CD4-positive, CD25-positive, alpha-beta regulatory T cell (primary cell): ENCODE results near the gene MPP1. TPM values are rescaled to one million over a fixed set of nuclear protein-coding genes. Genes with fewer than 3 reads are reported as not detected.
"Not testable (repeated sequence)": the region's sequence is repeated elsewhere in the genome, so short reads cannot be mapped to it uniquely, and the experiment has no call there.

Experiments used
- ATAC-seq, 2 donors: fragments of 150-1000 bp; cut with Tn5 transposase; one replicate each; pipeline ENCODE4 v1.10.0; 2021; ENCODE audit warnings: low read depth in 2 of 2, moderate number of reproducible peaks in 2 of 2, moderate library complexity in 1 of 2
- DNase-seq, 3 donors: peaks; one replicate each; pipeline versions ENCODE4 v3.0.0 to v3.0.0-alpha.2; 2012 to 2022; ENCODE audit warnings: mixed read lengths in 1 of 3
- H3K27ac ChIP-seq: one replicate; pipeline ENCODE4 v1.7.0; 2013; ENCODE audit warnings: mild to moderate bottlenecking, low read length; ENCODE audit not compliant: insufficient read depth, poor library complexity, severe bottlenecking
- H3K27me3 ChIP-seq: one replicate; pipeline ENCODE4 v1.7.0; 2013; ENCODE audit warnings: low read length; ENCODE audit not compliant: control insufficient read depth, insufficient read depth
- H3K36me3 ChIP-seq: one replicate; pipeline ENCODE4 v1.7.0; 2013; ENCODE audit warnings: mild to moderate bottlenecking, low read length, moderate library complexity; ENCODE audit not compliant: control insufficient read depth, insufficient read depth
- H3K4me1 ChIP-seq: 2 replicates; pipeline ENCODE4 v1.7.0; 2013; ENCODE audit warnings: mild to moderate bottlenecking, low read length; ENCODE audit not compliant: insufficient read depth, control insufficient read depth, poor library complexity, severe bottlenecking
- H3K4me3 ChIP-seq: one replicate; pipeline ENCODE4 v1.7.0; 2013; ENCODE audit warnings: low read depth, mild to moderate bottlenecking, low read length, moderate library complexity
- H3K9me3 ChIP-seq, 2 experiments: 1 replicate in 1 of 2; 2 replicates in 1 of 2; pipeline ENCODE4 v1.7.0; 2013; ENCODE audit warnings: low read length in 2 of 2, mild to moderate bottlenecking in 1 of 2, moderate library complexity in 1 of 2; ENCODE audit not compliant: control insufficient read depth in 2 of 2
- H3K27ac Mint-ChIP-seq, 3 donors: one replicate each; pipeline ENCODE4 v1.8.0; 2020 to 2022; ENCODE audit warnings: mild to moderate bottlenecking in 3 of 3, mixed read lengths in 3 of 3, moderate library complexity in 2 of 3
- H3K27me3 Mint-ChIP-seq: one replicate; pipeline ENCODE4 v1.8.0; 2022; ENCODE audit warnings: mild to moderate bottlenecking, mixed read lengths
- H3K36me3 Mint-ChIP-seq: one replicate; pipeline ENCODE4 v1.8.0; 2020; ENCODE audit warnings: mixed read lengths
- H3K4me1 Mint-ChIP-seq, 4 donors: one replicate each; pipeline ENCODE4 v1.8.0; 2020 to 2022; ENCODE audit warnings: mixed read lengths in 4 of 4, mild to moderate bottlenecking in 1 of 4
- H3K4me3 Mint-ChIP-seq, 4 donors: one replicate each; pipeline ENCODE4 v1.8.0; 2020 to 2022; ENCODE audit warnings: mild to moderate bottlenecking in 4 of 4, mixed read lengths in 4 of 4, moderate library complexity in 3 of 4
- H3K9me3 Mint-ChIP-seq, 7 donors: one replicate each; pipeline ENCODE4 v1.8.0; 2020 to 2022; ENCODE audit warnings: mixed read lengths in 7 of 7, mild to moderate bottlenecking in 3 of 7, moderate library complexity in 2 of 7
- polyA plus RNA-seq, 4 donors: library from polyadenylated mRNA; unstranded; fragments of 300-500 nt; fragmentation: Illumina TruSeq; gene quantifications; one replicate each; pipeline ENCODE4 v1.2.3, GENCODE V29; 2021
- total RNA-seq: library from RNA; stranded (reverse); gene quantifications from one replicate; pipeline ENCODE4 v1.2.3, GENCODE V29; 2022

Gene MPP1
- total and polyA plus RNA-seq, 5 donors from 2014 or later = 11.3 to 24.0 (median 12.9) TPM

- H3K4me3 Mint-ChIP-seq = no peak overlapping the region
Observed at GRCh38 chrX:154829134-154829533, 23.8 kb upstream of the MPP1 start.

GRCh38 chrX:154828016-154828408, 22.7 kb upstream of the MPP1 start:
- H3K27me3 ChIP-seq = peaks cover 2% of the 10 kb centered on the region
- no peak overlapping the region for H3K4me3 ChIP-seq
- ATAC-seq (no peak), DNase-seq (no peak)
- H3K36me3 ChIP-seq = no peaks in the 10 kb centered on the region
- H3K27ac ChIP-seq = no peak overlapping the region
- Mint-ChIP-seq H3K9me3 (no peaks in the 10 kb centered on the region), H3K27me3 (no peaks in the 10 kb centered on the region), H3K36me3 (no peaks in the 10 kb centered on the region), H3K4me1 (peaks cover 3 to 13% (median 8%) of the 10 kb centered on the region in 4 donors), H3K4me3 (no peak overlapping the region), H3K27ac (peak overlapping the region in 1 of 3 donors; percentile 67)
- no peaks in the 10 kb centered on the region for H3K4me1 ChIP-seq
- no peaks in the 10 kb centered on the region for H3K9me3 ChIP-seq

More at GRCh38 chrX:154829134-154829533, 23.8 kb upstream of the MPP1 start:
- DNase-seq (no peak), ATAC-seq (no peak)
- Mint-ChIP-seq H3K9me3 (no peaks in the 10 kb centered on the region), H3K4me1 (peaks cover 3 to 13% (median 8%) of the 10 kb centered on the region in 4 donors), H3K27ac (no peak overlapping the region), H3K36me3 (no peaks in the 10 kb centered on the region), H3K27me3 (no peaks in the 10 kb centered on the region)
- Histone ChIP-seq H3K4me1 (no peaks in the 10 kb centered on the region), H3K36me3 (no peaks in the 10 kb centered on the region), H3K27ac (no peak overlapping the region), H3K27me3 (peaks cover 2% of the 10 kb centered on the region), H3K4me3 (no peak overlapping the region), H3K9me3 (no peaks in the 10 kb centered on the region)

GRCh38 chrX:154827194-154828015, 22.1 kb upstream of the MPP1 start:
- peaks cover 3 to 13% (median 8%) of the 10 kb centered on the region in 4 donors for H3K4me1 Mint-ChIP-seq

GRCh38 chrX:154825586-154825985, 20.3 kb upstream of the MPP1 start:
- not testable (repeated sequence) for H3K9me3 ChIP-seq, H3K4me3 Mint-ChIP-seq, H3K9me3 Mint-ChIP-seq, H3K27me3 Mint-ChIP-seq, H3K27ac Mint-ChIP-seq, H3K27me3 ChIP-seq, DNase-seq, H3K4me3 ChIP-seq, ATAC-seq, H3K36me3 ChIP-seq, H3K36me3 Mint-ChIP-seq, H3K4me1 ChIP-seq, H3K27ac ChIP-seq
- peaks cover 3 to 13% (median 8%) of the 10 kb centered on the region in 4 donors for H3K4me1 Mint-ChIP-seq

More at GRCh38 chrX:154827194-154828015, 22.1 kb upstream of the MPP1 start:
- DNase-seq (peak in 2 of 3 donors; percentile 9 to 66), ATAC-seq (peak; percentile 52 to 60)
- Mint-ChIP-seq H3K9me3 (no peaks in the 10 kb centered on the region), H3K27me3 (no peaks in the 10 kb centered on the region), H3K27ac (peak overlapping the region; percentile 67 to 86 (median 79)), H3K36me3 (no peaks in the 10 kb centered on the region), H3K4me3 (peak overlapping the region in 1 of 4 donors; percentile 56)
- Histone ChIP-seq H3K4me3 (no peak overlapping the region), H3K27ac (no peak overlapping the region), H3K27me3 (peaks cover 2% of the 10 kb centered on the region), H3K9me3 (no peaks in the 10 kb centered on the region), H3K4me1 (no peaks in the 10 kb centered on the region), H3K36me3 (no peaks in the 10 kb centered on the region)

GRCh38 chrX:154824638-154825037, 19.4 kb upstream of the MPP1 start:
- Histone ChIP-seq H3K9me3 (no peaks in the 10 kb centered on the region), H3K4me1 (no peaks in the 10 kb centered on the region), H3K27ac (no peak overlapping the region), H3K4me3 (no peak overlapping the region), H3K27me3 (no peaks in the 10 kb centered on the region), H3K36me3 (no peaks in the 10 kb centered on the region)
- Mint-ChIP-seq H3K27ac (no peak overlapping the region), H3K4me3 (no peak overlapping the region), H3K9me3 (peaks cover 0 to 1% (median 0%) of the 10 kb centered on the region in 7 donors), H3K27me3 (peaks cover 5% of the 10 kb centered on the region), H3K4me1 (peaks cover 3 to 13% (median 8%) of the 10 kb centered on the region in 4 donors), H3K36me3 (no peaks in the 10 kb centered on the region)
- ATAC-seq (no peak), DNase-seq (no peak)

GRCh38 chrX:154822029-154822428, 16.7 kb upstream of the MPP1 start:
- Mint-ChIP-seq H3K4me1 (peaks cover 0 to 4% (median 2%) of the 10 kb centered on the region in 4 donors), H3K36me3 (no peaks in the 10 kb centered on the region), H3K27me3 (peaks cover 5% of the 10 kb centered on the region), H3K27ac (no peak overlapping the region), H3K4me3 (no peak overlapping the region), H3K9me3 (peaks cover 0 to 1% (median 0%) of the 10 kb centered on the region in 7 donors)
- Histone ChIP-seq H3K4me1 (no peaks in the 10 kb centered on the region), H3K27ac (no peak overlapping the region), H3K9me3 (no peaks in the 10 kb centered on the region), H3K36me3 (no peaks in the 10 kb centered on the region), H3K27me3 (no peaks in the 10 kb centered on the region), H3K4me3 (no peak overlapping the region)
- ATAC-seq = no peak
- DNase-seq = no peak

GRCh38 chrX:154821523-154821922, 16.2 kb upstream of the MPP1 start:
- Mint-ChIP-seq H3K27me3 (peaks cover 5% of the 10 kb centered on the region), H3K4me3 (no peak overlapping the region), H3K36me3 (no peaks in the 10 kb centered on the region), H3K9me3 (peaks cover 0 to 1% (median 0%) of the 10 kb centered on the region in 7 donors), H3K4me1 (peaks cover 0 to 1% (median 0%) of the 10 kb centered on the region in 4 donors), H3K27ac (no peak overlapping the region)
- no peaks in the 10 kb centered on the region for H3K36me3 ChIP-seq
- DNase-seq (no peak), ATAC-seq (no peak)
- no peaks in the 10 kb centered on the region for H3K4me1 ChIP-seq
- no peak overlapping the region for H3K4me3 ChIP-seq
- H3K27ac ChIP-seq = no peak overlapping the region
- no peaks in the 10 kb centered on the region for H3K9me3 ChIP-seq
- no peaks in the 10 kb centered on the region for H3K27me3 ChIP-seq
